GM12864 (cell line): ENCODE results near the gene TECR.
A peak's percentile ranks its signal among the peaks of the same experiment; 100 is the strongest.
"Not testable (repeated sequence)": the region's sequence is repeated elsewhere in the genome, so short reads cannot be mapped to it uniquely, and the experiment has no call there.

Experiments used
- DNase-seq: peaks from one replicate; pipeline ENCODE4 v3.0.0-alpha.2; 2011; ENCODE audit warnings: low read depth
- H3K4me3 ChIP-seq: 2 replicates; pipeline ENCODE4 v1.5.1; 2011; ENCODE audit warnings: mild to moderate bottlenecking, low read depth, low read length, control low read depth
- TF ChIP-seq, protein P1 (sequence below): IDR thresholded peaks from 2 replicates; pipeline ENCODE4 v1.5.1; 2011; ENCODE audit warnings: low read depth, mild to moderate bottlenecking, moderate library complexity, low read length, control low read depth, inconsistent platforms; ENCODE audit errors: missing control alignments

Gene TECR

DNA sequence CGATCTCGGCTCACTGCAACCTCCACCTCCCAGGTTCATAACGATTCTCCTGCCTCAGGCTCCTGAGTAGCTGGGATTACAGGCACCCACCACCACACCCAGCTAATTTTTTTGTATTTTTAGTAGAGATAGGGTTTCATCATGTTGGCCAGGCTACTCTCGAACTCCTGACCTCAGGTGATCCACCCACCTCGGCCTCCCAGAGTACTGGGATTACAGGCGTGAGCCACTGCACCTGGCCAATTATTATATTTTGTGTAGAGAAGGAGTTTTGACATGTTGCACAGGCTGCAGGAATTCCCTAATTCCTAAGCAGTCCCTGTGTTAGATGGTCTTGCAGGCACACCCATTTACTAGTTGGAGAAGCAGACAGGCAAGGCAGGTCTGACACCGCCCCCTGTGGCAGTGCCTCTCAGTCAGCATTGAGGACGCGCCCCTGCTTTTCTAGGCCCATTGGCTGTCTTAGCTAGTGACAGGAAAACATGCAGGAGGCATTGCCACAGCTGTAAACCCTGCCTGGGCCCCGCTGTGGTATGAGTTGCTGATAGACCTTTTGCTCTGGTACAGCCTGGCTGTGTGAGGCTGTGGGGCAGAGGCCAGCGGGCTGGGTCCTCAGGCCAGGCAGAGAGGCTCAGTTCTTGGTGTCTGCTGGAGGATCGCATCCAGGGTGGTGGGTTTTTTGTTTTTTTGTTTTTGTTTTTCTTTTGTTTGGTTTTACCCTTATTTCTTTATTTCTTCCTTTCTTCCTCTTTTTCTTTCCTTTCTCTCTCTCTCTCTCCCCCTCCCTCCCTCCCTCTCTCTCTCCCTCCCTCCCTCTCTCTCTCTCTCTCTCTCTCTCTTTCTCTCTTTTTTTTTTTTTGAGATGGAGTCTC, 22.0 kb downstream of the TECR start:
- TF ChIP-seq, protein P1, sequence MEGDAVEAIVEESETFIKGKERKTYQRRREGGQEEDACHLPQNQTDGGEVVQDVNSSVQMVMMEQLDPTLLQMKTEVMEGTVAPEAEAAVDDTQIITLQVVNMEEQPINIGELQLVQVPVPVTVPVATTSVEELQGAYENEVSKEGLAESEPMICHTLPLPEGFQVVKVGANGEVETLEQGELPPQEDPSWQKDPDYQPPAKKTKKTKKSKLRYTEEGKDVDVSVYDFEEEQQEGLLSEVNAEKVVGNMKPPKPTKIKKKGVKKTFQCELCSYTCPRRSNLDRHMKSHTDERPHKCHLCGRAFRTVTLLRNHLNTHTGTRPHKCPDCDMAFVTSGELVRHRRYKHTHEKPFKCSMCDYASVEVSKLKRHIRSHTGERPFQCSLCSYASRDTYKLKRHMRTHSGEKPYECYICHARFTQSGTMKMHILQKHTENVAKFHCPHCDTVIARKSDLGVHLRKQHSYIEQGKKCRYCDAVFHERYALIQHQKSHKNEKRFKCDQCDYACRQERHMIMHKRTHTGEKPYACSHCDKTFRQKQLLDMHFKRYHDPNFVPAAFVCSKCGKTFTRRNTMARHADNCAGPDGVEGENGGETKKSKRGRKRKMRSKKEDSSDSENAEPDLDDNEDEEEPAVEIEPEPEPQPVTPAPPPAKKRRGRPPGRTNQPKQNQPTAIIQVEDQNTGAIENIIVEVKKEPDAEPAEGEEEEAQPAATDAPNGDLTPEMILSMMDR, result peak; percentile 43
- H3K4me3 ChIP-seq, DNase-seq: not testable (repeated sequence)

- H3K4me3 ChIP-seq, DNase-seq: not testable (repeated sequence)
Measured at GRCh38 chr19:14552006-14552360, 22.6 kb downstream of the TECR start.

GRCh38 chr19:14553042-14553938, 23.9 kb downstream of the TECR start:
- TF ChIP-seq, protein P1, result no peak
- no peak overlapping the region for H3K4me3 ChIP-seq
- no peak for DNase-seq

DNA sequence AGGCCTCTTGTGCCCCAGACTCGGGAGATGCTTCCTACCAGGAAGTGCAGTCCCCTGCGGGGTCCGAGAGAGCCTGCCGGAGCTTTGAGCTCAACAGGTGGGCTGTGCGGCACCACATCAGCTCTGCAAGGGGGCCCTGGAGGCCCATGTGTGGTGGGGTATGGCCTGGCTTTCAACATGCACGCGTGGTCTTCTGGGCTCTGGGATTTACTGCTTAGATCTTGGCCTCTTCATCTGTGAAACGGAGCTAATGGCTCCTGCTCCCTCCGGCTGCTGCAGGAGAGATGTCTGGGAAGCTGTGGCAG, 24.5 kb downstream of the TECR start:
- no peak for DNase-seq
- no peak overlapping the region for H3K4me3 ChIP-seq
- TF ChIP-seq, protein P1, result no peak

GRCh38 chr19:14554382-14554812, 25.0 kb downstream of the TECR start:
- H3K4me3 ChIP-seq, result no peak overlapping the region
- TF ChIP-seq, protein P1, result no peak
- no peak for DNase-seq

- TF ChIP-seq, protein P1, result no peak
- DNase-seq, result no peak
- H3K4me3 ChIP-seq, result no peak overlapping the region
Measured at GRCh38 chr19:14555918-14556661, 26.7 kb downstream of the TECR start.

DNA sequence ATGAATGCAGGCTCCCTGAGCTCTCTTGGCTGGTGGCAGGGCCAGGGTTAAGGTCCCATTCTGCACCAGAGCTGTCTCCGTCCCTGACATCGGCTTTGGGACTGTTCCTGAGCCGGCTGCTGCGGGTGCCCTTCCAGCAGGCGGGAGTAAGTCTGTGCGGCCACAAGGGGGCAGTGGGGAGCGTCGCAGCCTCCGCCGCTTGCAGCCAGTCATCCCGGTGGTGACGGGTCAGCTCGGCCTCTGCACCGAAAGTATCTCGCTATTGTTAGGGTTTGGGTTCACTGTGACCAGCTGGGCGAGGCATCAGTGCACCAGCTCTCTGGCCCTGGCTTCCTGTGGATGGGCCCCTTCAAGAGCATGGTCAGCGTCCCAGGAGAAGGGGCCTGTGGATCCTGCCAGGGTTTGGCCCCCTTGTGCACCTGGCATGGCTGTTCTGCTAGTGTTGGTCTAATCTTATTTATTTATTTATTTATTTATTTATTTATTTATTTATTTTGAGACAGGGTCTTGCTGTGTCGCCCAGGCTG, 27.3 kb downstream of the TECR start:
- no peak overlapping the region for H3K4me3 ChIP-seq
- TF ChIP-seq, protein P1, result peak; percentile 99
- peak; percentile 49 for DNase-seq
